Caco-2 (cell line): ENCODE measurements around the gene USH2A. TPM values are rescaled to one million over a fixed set of nuclear protein-coding genes. Genes with fewer than 3 reads are reported as not detected.

Experiments
- BruUV-seq: library from RNA; stranded (reverse); fragments of 400-500 nt; replicated peaks from 2 replicates; lab custom pipeline; 2021; lab: Mats Ljungman, UMichigan
- CTCF ChIA-PET: fragments of 300-600 bp; sonication (Branson Sonifier 250); formaldehyde crosslinking; loops from one replicate; lab custom pipeline; 2022; ENCODE audit warnings: antibody characterized with exemption; lab: Charles Lee
- POLR2A ChIA-PET: fragments of 300-600 bp; sonication (Branson Sonifier 250); formaldehyde crosslinking; loops from one replicate; lab custom pipeline; 2022; ENCODE audit warnings: antibody characterized with exemption; lab: Charles Lee
- DNase-seq, 2 experiments: peaks; one replicate each; pipeline versions ENCODE4 v3.0.0 to v3.0.0-alpha.2; 2020 to 2022
- H3K27me3 ChIP-seq: replicated peaks from 2 replicates; pipeline ENCODE4 v1.6.0; 2011; ENCODE audit warnings: low read length; ENCODE audit not compliant: control insufficient read depth, insufficient read depth
- H3K36me3 ChIP-seq: 2 replicates; pipeline ENCODE4 v1.5.1; 2011; ENCODE audit warnings: low read length; ENCODE audit not compliant: control insufficient read depth, insufficient read depth
- H3K4me1 ChIP-seq: fragments of 250-450 bp; sonication (Bioruptor Pico); 2 replicates; pipeline ENCODE4 v1.5.1; 2020; ENCODE audit warnings: mild to moderate bottlenecking
- H3K4me3 ChIP-seq: 2 replicates; pipeline ENCODE4 v1.5.1; 2011; ENCODE audit warnings: low read depth, mild to moderate bottlenecking, control low read depth, low read length
- H3K9me3 ChIP-seq: fragments of 250-450 bp; sonication (Bioruptor Pico); 2 replicates; pipeline ENCODE4 v1.5.1; 2020; ENCODE audit warnings: mild to moderate bottlenecking, moderate library complexity
- H3K27ac Mint-ChIP-seq: one replicate; pipeline ENCODE4 v1.8.0; 2022; ENCODE audit warnings: mixed read lengths; ENCODE audit not compliant: unreplicated experiment
- H3K27me3 Mint-ChIP-seq: one replicate; pipeline ENCODE4 v1.8.0; 2022; ENCODE audit warnings: mixed read lengths; ENCODE audit not compliant: insufficient read depth, unreplicated experiment
- H3K36me3 Mint-ChIP-seq: one replicate; pipeline ENCODE4 v1.8.0; 2022; ENCODE audit warnings: mild to moderate bottlenecking, mixed read lengths; ENCODE audit not compliant: insufficient read depth, unreplicated experiment
- H3K4me1 Mint-ChIP-seq: one replicate; pipeline ENCODE4 v1.8.0; 2022; ENCODE audit warnings: low read depth, mixed read lengths; ENCODE audit not compliant: unreplicated experiment
- H3K4me3 Mint-ChIP-seq: one replicate; pipeline ENCODE4 v1.8.0; 2022; ENCODE audit warnings: mild to moderate bottlenecking, moderate library complexity, mixed read lengths; ENCODE audit not compliant: unreplicated experiment
- H3K9me3 Mint-ChIP-seq: one replicate; pipeline ENCODE4 v1.8.0; 2022; ENCODE audit warnings: mixed read lengths; ENCODE audit not compliant: unreplicated experiment
- intact Hi-C: fragments of 100-400 bp; cut with micrococcal nuclease; formaldehyde crosslinking; loops from one replicate; pipeline ENCODE4 v1.10.0; 2022; ENCODE audit not compliant: unreplicated experiment
- total RNA-seq: library from RNA; stranded (reverse); gene quantifications from 2 replicates; pipeline ENCODE4 v1.2.3, GENCODE V29; 2022
- TF ChIP-seq, protein P1 (sequence below), 2 experiments: fragments of 200-600 bp in 1 of 2; IDR thresholded peaks; 1 replicate in 1 of 2; 2 replicates in 1 of 2; pipeline versions ENCODE4 v1.5.1 to v1.8.0; 2011 to 2022; ENCODE audit warnings: antibody characterized with exemption in 1 of 2, control low read depth in 1 of 2, inconsistent platforms in 1 of 2, low read depth in 1 of 2, low read length in 1 of 2, mild to moderate bottlenecking in 1 of 2, moderate library complexity in 1 of 2; ENCODE audit not compliant: insufficient read depth in 1 of 2, severe bottlenecking in 1 of 2, unreplicated experiment in 1 of 2

Gene USH2A
- total RNA-seq, 1 experiment from 2014 or later: 0.11 TPM

DNA sequence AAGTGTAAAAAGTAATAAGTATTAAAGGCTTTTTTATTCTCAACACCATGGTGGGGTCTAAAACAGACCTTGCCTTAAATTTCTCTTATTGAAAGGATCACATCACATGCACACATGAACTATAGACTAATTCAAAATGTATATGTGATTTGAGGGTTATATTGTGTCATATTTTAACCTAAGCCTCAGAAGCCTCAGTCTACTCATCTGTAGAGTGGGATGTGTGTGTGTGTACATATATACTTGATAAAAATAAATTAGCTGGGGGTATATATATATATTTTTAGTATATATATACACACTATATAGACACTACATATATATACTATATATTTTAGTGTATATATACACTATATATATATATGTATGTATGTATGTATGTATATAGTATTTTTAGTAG, 797.3 kb downstream of the USH2A start:
- POLR2A ChIA-PET: no interaction called here
- no peaks in the 10 kb centered on the region for H3K9me3 ChIP-seq
- Mint-ChIP-seq H3K27ac (no peak overlapping the region), H3K9me3 (no peaks in the 10 kb centered on the region), H3K36me3 (peaks cover 6% of the 10 kb centered on the region), H3K27me3 (no peaks in the 10 kb centered on the region), H3K4me1 (no peaks in the 10 kb centered on the region), H3K4me3 (no peak overlapping the region)
- H3K4me3 ChIP-seq: no peak overlapping the region
- no peaks in the 10 kb centered on the region for H3K36me3 ChIP-seq
- intact Hi-C loops: no loop called here
- CTCF ChIA-PET: no interaction called here
- no peak for DNase-seq
- no peaks in the 10 kb centered on the region for H3K4me1 ChIP-seq
- TF ChIP-seq, protein P1, sequence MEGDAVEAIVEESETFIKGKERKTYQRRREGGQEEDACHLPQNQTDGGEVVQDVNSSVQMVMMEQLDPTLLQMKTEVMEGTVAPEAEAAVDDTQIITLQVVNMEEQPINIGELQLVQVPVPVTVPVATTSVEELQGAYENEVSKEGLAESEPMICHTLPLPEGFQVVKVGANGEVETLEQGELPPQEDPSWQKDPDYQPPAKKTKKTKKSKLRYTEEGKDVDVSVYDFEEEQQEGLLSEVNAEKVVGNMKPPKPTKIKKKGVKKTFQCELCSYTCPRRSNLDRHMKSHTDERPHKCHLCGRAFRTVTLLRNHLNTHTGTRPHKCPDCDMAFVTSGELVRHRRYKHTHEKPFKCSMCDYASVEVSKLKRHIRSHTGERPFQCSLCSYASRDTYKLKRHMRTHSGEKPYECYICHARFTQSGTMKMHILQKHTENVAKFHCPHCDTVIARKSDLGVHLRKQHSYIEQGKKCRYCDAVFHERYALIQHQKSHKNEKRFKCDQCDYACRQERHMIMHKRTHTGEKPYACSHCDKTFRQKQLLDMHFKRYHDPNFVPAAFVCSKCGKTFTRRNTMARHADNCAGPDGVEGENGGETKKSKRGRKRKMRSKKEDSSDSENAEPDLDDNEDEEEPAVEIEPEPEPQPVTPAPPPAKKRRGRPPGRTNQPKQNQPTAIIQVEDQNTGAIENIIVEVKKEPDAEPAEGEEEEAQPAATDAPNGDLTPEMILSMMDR (IDR thresholded peaks at IDR 0.05; ENCODE audit: insufficient read depth in 1 of 2, low read depth in 1 of 2, low read length in 1 of 2, severe bottlenecking in 1 of 2, unreplicated experiment in 1 of 2): no peak
- no TSS peak for BruUV-seq
- no peaks in the 10 kb centered on the region for H3K27me3 ChIP-seq

DNA sequence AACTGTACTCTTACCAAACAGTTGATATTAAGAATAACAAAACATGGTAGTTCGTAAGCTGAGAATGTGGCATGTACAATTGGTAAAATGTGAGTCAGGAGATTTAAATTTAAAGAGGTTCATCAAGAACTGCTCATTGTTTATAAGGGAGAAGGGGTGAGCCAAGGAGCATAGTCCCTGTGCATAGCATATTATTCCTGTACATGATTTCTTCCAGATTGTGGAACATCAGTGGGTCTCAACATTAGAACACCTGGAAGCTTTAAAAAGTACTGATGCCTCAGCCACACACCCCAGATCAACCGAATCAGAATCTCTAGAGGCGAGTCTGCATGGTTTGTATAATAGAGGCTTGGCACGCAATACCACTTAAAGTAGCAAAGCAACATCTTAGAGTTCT, 800.1 kb downstream of the USH2A start:
- Mint-ChIP-seq H3K4me3 (no peak overlapping the region), H3K27me3 (no peaks in the 10 kb centered on the region), H3K36me3 (peaks cover 12% of the 10 kb centered on the region), H3K4me1 (no peaks in the 10 kb centered on the region), H3K9me3 (no peaks in the 10 kb centered on the region), H3K27ac (no peak overlapping the region)
- DNase-seq: no peak
- Histone ChIP-seq H3K4me1 (no peaks in the 10 kb centered on the region), H3K9me3 (no peaks in the 10 kb centered on the region), H3K27me3 (no peaks in the 10 kb centered on the region), H3K4me3 (no peak overlapping the region), H3K36me3 (no peaks in the 10 kb centered on the region)
- BruUV-seq: no TSS peak
- TF ChIP-seq, protein P1 (IDR thresholded peaks at IDR 0.05; ENCODE audit: insufficient read depth in 1 of 2, low read depth in 1 of 2, low read length in 1 of 2, severe bottlenecking in 1 of 2, unreplicated experiment in 1 of 2): no peak
- intact Hi-C loops: no loop called here
- CTCF ChIA-PET: no interaction called here
- POLR2A ChIA-PET: no interaction called here

DNA sequence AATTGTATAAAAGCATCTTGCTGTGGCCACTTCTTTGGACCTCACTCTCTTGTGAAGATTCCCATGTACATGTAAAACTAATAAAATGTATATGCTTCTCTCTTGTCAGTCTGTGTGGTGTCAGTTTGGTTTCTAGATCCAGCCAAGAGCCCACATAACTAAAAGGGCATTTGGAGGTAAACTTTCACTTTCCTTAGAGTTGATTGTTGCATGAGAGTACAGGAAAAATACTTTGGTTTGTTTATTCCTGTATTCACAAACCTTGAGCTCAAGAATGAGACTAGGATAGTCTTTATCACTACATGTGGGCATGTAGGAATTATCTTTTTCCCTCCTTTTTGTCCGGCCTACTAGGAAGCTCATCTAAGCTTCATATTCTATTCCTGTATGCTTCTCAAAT, 805.3 kb downstream of the USH2A start:
- H3K27me3 Mint-ChIP-seq: no peaks in the 10 kb centered on the region
- H3K9me3 ChIP-seq: no peaks in the 10 kb centered on the region
- H3K36me3 ChIP-seq: no peaks in the 10 kb centered on the region
- H3K27ac Mint-ChIP-seq: no peak overlapping the region
- no peak overlapping the region for H3K4me3 Mint-ChIP-seq
- H3K4me3 ChIP-seq: no peak overlapping the region
- DNase-seq: no peak
- intact Hi-C loops: no loop called here
- H3K4me1 Mint-ChIP-seq: no peaks in the 10 kb centered on the region
- ChIA-PET POLR2A (no interaction called here), CTCF (no interaction called here)
- H3K9me3 Mint-ChIP-seq: peaks cover 8% of the 10 kb centered on the region
- no peaks in the 10 kb centered on the region for H3K27me3 ChIP-seq
- H3K4me1 ChIP-seq: no peaks in the 10 kb centered on the region
- H3K36me3 Mint-ChIP-seq: peaks cover 30% of the 10 kb centered on the region
- TF ChIP-seq, protein P1 (IDR thresholded peaks at IDR 0.05; ENCODE audit: insufficient read depth in 1 of 2, low read depth in 1 of 2, low read length in 1 of 2, severe bottlenecking in 1 of 2, unreplicated experiment in 1 of 2): no peak
- BruUV-seq: no TSS peak
